ENCODE results near the gene FLACC1. TPM values are rescaled to one million over a fixed set of nuclear protein-coding genes. Genes with fewer than 3 reads are reported as not detected.

FLACC1 gene
- total and polyA plus RNA-seq, 4 donors = 0.09 to 7.1 (median 1.1) TPM

- no peak overlapping the region for H3K4me3 ChIP-seq (ENCODE audit: low read depth in 1 of 3, low read length in 3 of 3)
- H3K36me3 ChIP-seq (ENCODE audit: control insufficient read depth in 4 of 4, insufficient read depth in 3 of 4, low read depth in 1 of 4, low read length in 3 of 4) = peaks cover 0 to 42% (median 27%) of the 10 kb centered on the region in 4 donors
- DNase-seq (ENCODE audit: low spot score) = no peak
Observed at GRCh38 chr2:201285499-201285898, 71.6 kb downstream of the FLACC1 start.

More at GRCh38 chr2:201285499-201285898, 71.6 kb downstream of the FLACC1 start:
- no peak overlapping the region for H3K27ac ChIP-seq (ENCODE audit: low read depth in 1 of 2, low read length in 2 of 2)
- 99% methylated on average over 1 of the region's 1 CpG for WGBS
- no peak overlapping the region for H3K9ac ChIP-seq (ENCODE audit: low read depth in 1 of 2, low read length in 2 of 2)
- no peaks in the 10 kb centered on the region for H3K27me3 ChIP-seq (ENCODE audit: control insufficient read depth in 4 of 4, insufficient read depth in 4 of 4, low read length in 3 of 4)
- TF ChIP-seq GABPA (IDR thresholded peaks at IDR 0.05 in 1 of 2, conservative IDR thresholded peaks at IDR 0.05 in 1 of 2) (no peak), JUND (IDR thresholded peaks at IDR 0.05) (no peak), FOXA2 (IDR thresholded peaks at IDR 0.05) (no peak), HNF4A (conservative IDR thresholded peaks at IDR 0.05) (no peak), EGR1 (IDR thresholded peaks at IDR 0.05; ENCODE audit: low read depth in 2 of 2) (no peak), FOXA1 (IDR thresholded peaks at IDR 0.05) (no peak), SP1 (IDR thresholded peaks at IDR 0.05) (no peak), HNF4G (IDR thresholded peaks at IDR 0.05) (no peak), ZBTB33 (IDR thresholded peaks at IDR 0.05) (no peak), RAD21 (IDR thresholded peaks at IDR 0.05) (no peak), REST (IDR thresholded peaks at IDR 0.05) (no peak), TAF1 (conservative IDR thresholded peaks at IDR 0.05) (no peak), ATF3 (IDR thresholded peaks at IDR 0.05) (no peak), RXRA (IDR thresholded peaks at IDR 0.05) (no peak), NR2F2 (IDR thresholded peaks at IDR 0.05) (no peak), MAX (IDR thresholded peaks at IDR 0.05) (no peak), CTCF (IDR thresholded peaks at IDR 0.05; ENCODE audit: low read depth, low read length, missing input control) (no peak), YY1 (IDR thresholded peaks at IDR 0.05) (no peak)
- H3K4me1 ChIP-seq (ENCODE audit: control insufficient read depth in 4 of 4, insufficient read depth in 4 of 4, low read length in 3 of 4) = no peaks in the 10 kb centered on the region
- no peaks in the 10 kb centered on the region for H3K9me3 ChIP-seq (ENCODE audit: control insufficient read depth in 4 of 4, low read length in 3 of 4)
